NCI-H1930 (cell line): ENCODE results near the gene SESTD1.
"Not testable (repeated sequence)": the region's sequence is repeated elsewhere in the genome, so short reads cannot be mapped to it uniquely, and the experiment has no call there.

Experiments used
- DNase-seq, 2 experiments: peaks; one replicate each; lab custom pipeline; 2025; lab: John Stamatoyannopoulos, UW

Gene SESTD1

DNA sequence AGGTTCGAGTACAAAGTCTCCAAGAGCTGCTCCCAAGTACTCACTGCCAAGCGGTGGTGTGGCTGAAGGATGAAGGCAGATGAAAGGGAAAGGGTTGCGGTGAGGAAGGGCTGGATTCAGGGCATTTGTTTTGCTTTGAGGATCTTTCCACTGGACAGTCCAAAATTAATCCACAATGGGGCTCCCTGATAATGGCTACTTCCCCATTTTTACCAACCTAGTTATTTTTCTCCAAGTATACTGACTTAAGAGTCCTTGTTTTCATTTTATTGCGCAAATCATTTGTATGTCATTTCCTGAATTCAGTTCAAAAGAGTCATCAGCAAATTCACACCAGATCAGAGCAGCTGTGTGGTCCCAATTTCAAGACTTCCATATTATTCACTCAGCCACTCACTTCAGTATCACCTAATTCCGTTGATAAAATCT lies 464 bp upstream of the SESTD1 start:
- DNase-seq, result no peak

DNA sequence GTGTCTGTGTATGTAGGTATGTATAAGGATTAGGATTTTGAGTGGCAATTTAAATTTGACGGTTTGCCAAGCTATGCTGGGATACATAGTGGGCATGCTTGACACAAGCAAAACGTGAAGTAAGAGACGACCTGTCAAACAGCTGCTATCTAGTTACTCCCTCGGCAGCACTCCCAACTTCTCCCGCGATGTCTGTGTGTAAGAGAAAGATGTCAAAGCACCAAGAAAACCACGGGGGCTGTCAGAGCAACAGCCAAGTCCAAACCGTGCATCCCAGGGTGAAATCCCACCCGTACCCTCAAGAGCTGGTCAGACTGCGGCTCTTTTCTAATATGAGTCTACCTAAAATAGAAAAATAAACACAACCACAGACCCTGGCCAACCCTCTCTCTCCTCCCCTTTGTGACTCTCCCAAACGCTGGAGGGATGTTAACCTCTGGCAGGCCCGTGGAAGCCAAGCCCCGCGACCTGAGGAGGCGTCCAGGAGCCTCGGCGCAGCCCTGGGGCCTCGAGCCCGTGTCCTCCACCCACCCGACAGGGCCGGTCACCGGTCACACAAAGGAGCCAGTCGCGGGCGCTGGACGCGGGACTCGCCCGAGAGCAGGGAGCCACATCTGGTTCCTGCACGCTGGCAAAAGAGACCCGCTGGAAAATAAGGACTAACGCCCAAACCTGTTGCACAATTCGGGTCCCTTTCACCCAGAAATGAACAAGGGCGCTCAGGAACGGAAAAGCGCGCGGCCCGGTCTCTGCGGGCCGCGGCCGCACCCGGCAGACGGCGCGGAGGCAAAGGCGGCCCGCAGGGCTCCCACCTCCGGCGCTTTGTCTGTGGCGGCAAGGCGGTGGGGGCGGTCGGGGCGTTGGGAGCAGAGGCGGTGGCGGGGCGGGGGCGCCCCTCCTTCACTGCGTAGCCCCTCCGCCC lies 925 bp downstream of the SESTD1 start:
- no peak for DNase-seq

DNA sequence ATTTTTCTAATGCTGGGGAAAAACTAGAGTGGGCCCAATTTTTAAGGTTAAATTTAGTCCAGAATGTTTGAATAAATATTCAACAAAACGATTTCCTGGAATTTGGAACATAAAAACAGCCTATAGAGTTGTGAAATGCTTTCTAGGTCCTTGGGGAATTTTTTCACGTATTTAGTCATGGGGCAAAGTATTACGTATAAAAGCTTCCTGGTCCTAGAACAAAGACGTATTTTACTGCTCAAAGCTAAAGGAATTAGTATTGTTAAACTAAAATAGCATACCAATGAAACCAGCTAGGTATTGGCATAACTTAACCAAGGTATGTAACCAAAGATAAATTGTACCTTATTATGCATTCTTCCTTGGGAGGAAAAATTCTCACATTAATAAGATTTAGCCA lies 1.6 kb downstream of the SESTD1 start:
- DNase-seq, result no peak

DNA sequence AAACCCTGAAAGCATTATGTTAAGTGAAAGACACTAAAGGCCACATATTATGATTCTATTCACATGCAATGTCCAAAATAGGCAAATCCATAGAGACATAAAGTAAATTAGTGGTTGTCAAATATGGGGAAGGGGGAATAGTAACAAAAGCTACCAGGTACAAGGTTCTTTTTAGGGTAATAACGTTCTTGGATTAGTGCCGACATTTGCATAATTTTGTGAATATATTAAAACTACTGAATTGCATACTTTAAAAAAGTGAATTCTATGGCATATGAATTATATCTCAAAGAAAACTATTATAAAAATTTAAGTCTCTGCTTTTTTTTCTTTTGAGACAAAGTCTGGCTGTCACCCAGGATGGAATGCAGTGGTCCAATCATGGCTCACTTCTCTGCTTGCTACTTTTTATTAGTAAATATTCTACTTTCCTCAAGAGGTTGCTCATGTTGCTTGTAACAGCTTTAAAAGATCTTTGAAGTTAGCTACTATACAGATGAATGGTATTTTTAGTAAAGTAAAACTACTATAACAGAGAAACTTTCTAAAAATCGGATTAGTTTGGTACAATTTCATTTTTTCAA lies 2.5 kb downstream of the SESTD1 start:
- DNase-seq, result no peak

DNA sequence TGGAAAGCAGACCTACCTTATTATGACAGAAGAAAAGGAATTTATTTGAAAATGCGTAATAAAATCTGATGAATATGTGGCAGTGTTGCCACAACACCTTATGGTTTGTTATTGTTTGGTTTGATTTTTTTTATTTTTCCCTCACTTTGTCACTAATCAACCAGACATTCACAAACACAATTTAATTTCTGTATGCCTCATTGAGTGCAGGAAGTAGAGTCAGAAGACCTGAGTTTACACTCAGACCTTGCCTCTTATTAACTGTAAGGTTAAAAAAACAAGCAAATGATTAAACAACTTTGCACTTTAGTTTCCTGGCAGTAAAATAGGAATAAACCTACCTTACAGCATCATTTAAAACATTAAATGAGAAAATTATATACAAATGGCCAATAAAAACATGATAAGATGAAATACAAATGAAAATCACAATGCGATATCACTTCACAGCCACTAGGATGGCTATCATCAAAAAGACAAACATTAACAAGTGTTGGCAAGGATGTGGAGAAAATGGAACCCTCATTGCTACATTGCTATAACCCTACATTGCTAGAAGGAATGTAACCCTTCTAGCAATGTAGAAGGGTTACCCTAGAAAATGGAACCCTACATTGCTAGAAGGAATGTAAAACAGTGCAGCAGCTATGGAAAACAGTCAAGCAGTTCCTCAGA lies 3.3 kb downstream of the SESTD1 start:
- DNase-seq, result no peak

DNA sequence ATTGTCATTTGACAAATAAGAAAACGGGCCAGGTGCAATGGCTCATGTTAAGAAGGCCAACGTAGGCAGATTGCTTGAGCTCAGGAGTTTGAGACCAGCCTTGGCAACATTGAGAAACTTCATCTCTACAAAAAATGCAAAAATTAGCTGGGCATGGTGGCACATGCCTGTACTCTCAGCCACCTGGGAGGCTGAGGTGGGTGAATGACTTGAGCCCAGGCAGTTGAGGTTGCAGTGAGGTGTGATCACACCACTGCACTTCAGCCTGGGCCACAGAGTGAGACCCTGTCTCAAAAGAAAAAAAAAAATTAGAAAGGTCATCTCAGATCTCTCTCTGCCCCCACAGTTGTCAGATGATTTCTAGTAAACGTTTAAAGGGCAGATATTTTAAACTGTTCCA lies 4.4 kb downstream of the SESTD1 start:
- DNase-seq, result no peak

DNA sequence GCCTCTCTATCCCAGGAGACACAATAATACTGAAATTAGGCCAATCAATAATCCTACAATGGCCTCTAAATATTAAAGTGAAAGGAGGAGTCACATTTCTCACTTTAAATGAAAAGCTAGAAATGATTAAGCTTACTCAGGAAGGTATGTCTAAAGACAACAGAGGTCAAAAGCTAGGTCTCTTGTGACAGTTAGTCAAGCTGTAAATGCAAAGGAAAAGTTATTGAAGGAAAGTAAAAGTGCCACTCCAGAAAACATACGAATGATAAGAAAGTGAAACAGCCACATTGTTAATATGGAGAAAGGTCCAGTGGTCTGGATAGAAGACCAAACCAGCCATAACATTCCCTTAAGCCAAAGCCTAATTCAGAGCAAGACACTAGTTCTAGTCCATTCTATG lies 9.5 kb downstream of the SESTD1 start:
- no peak for DNase-seq

DNA sequence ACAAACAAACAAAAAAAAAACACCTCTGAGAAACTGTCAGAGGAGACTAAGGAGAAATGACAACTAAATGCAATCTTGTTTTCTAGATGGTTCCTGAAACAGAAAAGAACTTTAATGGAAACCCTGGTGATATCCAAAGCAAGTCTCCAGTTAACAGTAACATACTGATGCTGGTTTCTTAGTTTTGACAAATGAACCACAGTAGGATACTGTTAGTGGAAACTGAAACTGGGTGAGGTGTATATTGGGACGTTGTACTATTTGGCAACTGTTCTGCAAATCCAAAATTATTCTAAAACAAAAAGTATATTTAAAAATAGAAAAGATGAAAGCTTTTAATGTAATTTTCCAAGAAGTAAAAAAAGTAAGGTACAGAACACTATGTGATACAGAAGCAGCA lies 11.4 kb downstream of the SESTD1 start:
- no peak for DNase-seq

DNA sequence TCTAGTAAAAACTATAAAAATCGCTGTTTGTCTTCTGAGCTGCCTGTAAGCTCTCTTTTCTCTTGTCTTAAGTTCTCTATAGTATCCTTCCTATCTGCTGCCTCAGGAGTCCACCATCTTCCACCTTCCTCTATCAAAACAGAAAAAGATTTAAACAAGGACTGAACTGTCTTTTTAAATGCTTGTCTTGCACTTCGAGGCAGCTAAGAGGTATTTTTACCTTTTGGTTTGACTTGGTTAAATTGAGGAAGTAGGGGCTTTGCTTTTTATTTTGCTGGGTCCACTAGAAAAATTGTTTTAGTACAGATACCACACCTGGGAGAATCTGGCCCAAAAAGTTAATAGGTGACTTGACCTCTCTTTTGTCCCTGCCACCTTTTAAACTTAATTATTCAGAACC lies 12.2 kb downstream of the SESTD1 start:
- no peak for DNase-seq

DNA sequence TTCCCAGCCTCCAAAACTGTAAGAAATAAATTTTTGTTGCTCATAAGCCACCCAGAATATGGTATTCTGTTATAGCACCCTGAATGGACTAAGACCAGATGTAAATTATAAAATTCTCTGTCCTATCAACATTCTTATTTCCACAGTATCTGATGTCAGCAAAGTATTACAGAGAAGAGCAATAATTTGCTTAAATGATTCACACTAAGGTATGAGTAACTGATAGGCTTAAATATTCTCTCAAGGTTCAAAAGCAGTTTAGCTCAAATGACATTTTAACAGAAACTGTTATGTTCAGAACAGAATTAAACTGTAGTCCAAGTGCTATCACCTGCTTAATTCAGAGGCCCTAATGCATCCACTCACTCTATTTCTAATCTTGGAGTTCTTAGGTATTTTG lies 12.8 kb downstream of the SESTD1 start:
- no peak for DNase-seq

DNA sequence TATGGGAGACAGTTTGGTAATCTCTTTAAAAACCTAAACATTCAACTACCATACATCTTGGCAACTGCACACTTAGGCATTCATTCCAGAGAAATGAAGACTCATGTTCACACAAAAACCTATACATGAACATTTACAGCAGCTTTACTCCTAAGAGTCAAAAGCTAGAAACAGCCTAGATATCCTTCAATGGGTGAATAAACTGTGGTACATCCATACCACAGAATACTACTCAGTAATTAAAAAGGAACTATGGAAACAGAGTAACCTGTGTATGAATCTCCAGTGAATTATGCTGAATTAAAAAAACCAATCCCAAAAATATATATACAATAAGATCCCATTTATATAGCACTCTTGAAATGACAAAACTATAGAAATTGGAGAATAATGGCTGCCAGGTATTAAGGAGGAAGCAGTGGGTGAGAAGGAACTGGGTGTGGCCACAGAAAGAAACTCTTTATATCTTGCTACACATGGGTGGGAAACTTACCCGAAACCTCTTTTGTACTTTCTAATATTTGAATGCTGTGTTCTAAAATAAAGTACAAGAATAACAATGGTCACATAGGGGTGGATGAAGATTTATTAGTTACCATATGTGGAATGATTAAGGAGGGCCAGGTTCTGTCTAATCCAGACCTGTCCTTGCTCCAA lies 13.7 kb downstream of the SESTD1 start:
- DNase-seq, result no peak

DNA sequence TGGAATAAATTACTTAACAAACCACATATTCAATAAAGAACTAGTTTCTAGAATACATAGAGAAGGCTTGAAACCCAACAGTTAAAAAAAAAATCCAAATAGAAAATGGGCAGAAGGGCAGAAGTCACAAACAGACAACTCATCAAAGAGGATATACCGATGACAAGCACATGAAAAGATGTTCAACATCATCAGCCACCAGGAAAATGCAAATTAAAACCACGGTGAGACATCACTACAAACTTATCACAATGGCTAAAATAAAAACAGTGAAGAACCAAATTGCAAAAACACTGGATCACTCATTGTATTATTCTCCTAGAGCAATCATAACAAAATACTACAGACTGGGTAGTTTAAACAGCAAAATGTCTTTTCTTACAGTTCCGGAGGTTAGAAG lies 14.5 kb downstream of the SESTD1 start:
- DNase-seq, result no peak

DNA sequence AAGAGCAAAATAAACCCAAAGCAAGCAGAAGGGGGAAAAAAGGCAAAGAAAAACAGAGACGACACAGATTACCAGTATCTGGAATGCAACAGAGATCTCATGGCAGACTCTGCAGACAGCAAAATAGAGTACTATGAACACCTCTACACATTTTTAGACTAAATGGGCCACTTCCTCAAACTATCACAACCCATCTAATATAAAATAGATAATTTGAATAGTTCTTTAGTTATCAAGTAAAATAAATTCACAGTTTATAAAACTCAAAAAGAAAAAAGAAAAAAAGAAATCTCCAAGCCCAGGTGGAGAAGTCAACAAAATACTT lies 16.6 kb downstream of the SESTD1 start:
- no peak for DNase-seq

DNA sequence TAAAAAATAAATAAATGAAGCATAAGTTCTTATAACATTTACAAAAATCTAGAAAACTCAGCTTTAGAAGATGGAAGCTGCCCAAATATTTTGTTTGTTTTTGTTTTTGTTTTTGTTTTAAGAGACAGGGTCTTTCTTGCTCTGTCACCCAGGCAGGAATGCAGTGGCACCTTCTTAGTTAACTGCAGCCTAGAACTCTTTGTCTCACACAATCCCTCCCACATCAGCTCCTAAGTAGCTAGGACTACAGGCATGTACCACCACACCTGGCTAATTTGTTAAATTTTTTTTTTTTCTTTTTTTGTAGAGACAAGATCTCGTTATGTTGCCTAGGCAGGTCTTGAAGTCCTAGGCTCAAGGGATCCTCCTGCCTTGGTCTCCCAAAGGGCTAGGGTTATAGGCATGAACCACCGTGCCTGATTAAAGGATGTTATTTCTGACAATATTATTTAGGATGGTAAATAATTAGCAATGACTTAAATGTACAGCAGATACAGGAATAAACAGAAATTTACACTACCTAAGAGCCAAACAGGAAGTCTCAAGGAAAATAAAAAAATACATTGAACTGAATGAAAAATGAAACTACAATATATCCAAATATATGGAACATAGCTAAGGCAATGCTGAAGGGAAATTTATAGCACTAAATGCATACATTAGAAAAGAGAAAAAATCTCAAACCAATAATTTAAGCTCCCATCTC lies 17.2 kb downstream of the SESTD1 start:
- DNase-seq, result no peak

DNA sequence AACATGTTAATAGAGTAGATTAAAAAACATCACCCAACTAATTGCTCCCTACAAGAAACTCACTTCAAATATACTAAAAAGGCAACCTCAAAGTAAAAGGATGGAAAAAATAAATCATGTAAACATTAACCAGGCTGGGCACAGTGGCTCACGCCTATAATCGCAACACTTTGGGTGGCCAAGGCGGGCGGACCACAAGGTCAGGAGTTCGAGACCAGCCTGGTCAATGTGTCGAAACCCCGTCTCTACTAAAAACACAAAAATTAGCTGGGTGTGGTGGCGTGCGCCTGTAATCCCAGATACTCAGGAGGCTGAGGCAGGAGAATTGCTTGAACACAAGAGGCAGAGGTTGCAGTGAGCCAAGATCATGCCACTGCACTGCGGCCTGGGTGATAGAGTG lies 18.8 kb downstream of the SESTD1 start:
- DNase-seq, result not testable (repeated sequence)

DNA sequence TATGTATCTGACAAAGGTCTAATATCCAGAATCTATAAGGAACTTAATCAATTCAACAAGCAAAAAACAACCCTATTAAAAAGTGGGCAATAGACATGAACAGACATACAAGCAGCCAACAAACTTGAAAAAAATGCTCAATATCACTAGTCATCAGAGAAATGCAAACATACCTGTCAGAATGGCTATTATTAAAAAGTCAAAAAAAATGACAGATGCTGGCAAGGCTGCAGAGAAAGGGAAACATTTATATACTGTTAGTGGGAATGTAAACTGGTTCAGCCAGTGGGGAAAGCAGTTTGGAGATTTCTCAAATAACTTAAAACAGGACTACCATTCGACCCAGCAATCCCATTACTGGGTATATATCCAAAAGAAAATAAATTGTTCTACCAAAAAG lies 21.6 kb downstream of the SESTD1 start:
- no peak for DNase-seq

DNA sequence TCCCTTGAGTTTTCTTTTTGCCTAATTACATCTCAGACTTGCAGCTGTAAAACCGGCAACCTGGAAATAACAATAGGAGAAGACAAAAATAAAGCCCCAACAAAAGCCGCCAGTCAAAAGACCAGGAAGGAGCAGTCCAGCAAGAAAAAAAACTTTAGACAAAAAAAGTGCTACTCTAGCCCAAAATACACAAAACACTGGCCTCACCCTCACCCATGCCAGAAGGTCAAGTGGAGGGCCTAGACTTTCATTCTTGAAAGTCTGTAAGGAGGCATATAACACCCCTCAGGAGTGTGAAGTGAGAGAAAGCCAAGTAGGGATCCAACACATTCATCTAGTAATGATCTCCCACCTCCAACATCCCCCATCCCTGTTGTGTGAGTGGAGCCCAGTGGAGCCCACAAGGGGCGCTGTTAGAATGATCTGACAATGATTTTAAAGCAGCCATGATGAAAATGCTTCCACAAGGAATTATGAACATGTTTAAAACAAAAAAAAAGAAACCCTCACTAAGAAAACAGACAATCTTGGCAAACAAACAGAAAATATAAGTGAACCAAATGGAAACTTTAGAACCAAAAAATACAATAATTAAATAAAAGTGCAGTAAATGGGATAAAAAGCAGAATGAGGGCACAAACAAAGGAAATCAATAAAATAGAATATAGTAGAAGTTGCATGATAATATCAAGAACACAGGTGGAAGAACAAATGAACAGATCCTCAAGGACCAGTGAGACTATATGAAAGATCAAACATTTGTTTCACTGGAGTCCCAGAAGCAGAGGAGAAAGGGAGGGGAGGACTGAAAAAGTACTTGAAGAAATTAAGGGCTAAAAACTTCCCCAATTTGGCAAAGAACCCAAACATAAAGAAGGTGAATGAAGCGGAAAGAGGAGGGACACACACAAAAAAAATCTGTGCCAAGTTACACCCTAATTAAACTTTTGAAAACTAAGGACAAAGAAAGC lies 23.9 kb downstream of the SESTD1 start:
- no peak for DNase-seq

DNA sequence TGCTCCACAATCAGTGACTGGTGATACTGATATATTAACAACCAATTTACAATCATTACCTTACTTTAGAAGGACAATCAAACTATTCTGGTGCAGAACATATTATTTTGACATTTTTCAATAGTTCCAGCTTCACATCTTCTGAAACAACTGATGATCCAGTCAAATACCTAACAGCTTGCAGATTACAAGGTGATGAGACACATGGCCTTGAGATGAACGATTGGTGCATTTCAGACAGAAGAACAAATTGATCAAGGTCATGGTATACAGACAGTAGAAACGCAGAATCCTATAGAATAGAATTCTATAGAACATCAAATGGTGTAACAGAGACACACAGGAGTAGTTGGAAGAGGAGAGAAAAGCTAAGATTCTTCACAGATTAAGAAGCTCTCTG lies 24.8 kb downstream of the SESTD1 start:
- DNase-seq, result no peak

DNA sequence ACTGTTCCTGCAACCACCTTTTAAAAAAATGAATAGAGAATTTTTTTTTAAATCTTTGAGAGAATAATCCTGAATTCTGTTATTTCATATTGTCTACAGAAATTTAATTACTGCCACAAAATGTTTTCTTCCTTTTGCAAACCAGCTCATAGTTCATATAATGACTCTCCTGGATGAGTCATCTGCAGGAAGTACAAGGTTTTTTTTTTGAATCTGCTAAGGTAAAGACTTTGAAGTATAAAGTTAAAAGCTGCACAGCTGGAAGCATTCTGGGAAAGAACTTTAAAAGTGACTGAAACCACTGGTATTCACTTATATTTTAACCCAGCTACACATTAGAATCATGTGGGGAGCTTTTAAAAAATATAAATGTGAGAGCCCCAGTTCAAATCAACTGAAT lies 25.4 kb downstream of the SESTD1 start:
- DNase-seq, result no peak

DNA sequence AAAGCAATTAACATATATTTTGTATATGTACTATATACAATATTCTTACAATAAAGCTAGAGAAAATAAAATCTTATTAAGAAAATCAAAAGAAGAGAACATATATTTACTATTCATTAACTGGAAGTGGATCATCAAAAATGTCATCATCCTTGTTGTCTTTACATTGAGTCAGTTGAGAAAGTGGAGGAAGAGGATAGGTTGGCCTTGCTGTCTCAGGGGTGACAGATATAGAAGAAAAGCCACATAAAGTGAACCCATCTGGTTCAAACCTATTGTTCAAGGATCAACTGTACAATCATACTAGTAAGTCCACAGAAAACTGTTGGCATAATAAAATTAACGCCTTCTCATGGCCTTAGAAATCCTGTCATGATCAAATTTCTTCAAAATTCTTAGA lies 26.6 kb downstream of the SESTD1 start:
- no peak for DNase-seq
